K562 (cell line): ENCODE data around the gene EVI5. TPM values are rescaled to one million over a fixed set of nuclear protein-coding genes. Genes with fewer than 3 reads are reported as not detected.

Source experiments
- ATAC-seq: fragments of 200-7000 bp; cut with Tn5 transposase; 3 replicates; pipeline ENCODE4 v1.9.1; 2020; ENCODE audit warnings: moderate library complexity
- BruUV-seq: library from RNA; stranded (reverse); fragments of 400-500 nt; replicated peaks from 2 replicates; lab custom pipeline; 2021; lab: Mats Ljungman, UMichigan
- CTCF ChIA-PET: fragments of 300-600 bp; formaldehyde crosslinking; extraction: SDS; loops from one replicate; lab custom pipeline; 2021; ENCODE audit warnings: low intra/inter-chr PET ratio; lab: Yijun Ruan, JAX
- POLR2A ChIA-PET: fragments of 300-600, 350-650 bp; sonication (Branson Sonifier 250); formaldehyde crosslinking; extraction: SDS; loops from one replicate; lab custom pipeline; 2021; ENCODE audit warnings: antibody characterized with exemption, inconsistent platforms; lab: Yijun Ruan, JAX
- DNase-seq, 4 experiments: peaks; one replicate each; pipeline versions ENCODE4 v3.0.0 to v3.0.0-alpha.2; 2011 to 2018; ENCODE audit warnings: low spot score in 3 of 4, mixed read lengths in 3 of 4; ENCODE audit errors: extremely low read depth in 1 of 4
- FAIRE-seq: peaks from 2 replicates; lab custom pipeline; 2011; peaks lifted over from hg19 to GRCh38; lab: Jason Lieb, UNC
- H2AFZ ChIP-seq: 2 replicates; pipeline ENCODE4 v1.6.0; 2011; ENCODE audit warnings: low read depth, low read length, control low read depth, inconsistent platforms
- H3K27ac ChIP-seq: fragments of 200-600 bp; 3 replicates; pipeline ENCODE4 v1.8.0; 2011; ENCODE audit warnings: low read depth, mild to moderate bottlenecking, control low read depth, inconsistent platforms, low read length, moderate library complexity, mixed read lengths; ENCODE audit errors: extremely low read depth
- H3K27me3 ChIP-seq, 2 experiments: fragments of 300-600 bp in 1 of 2; 2 replicates in 1 of 2; 3 replicates in 1 of 2; pipeline versions ENCODE4 v1.6.0 to v1.8.0; 2011; ENCODE audit warnings: inconsistent platforms in 2 of 2, low read length in 2 of 2, mild to moderate bottlenecking in 1 of 2, mixed read lengths in 1 of 2, moderate library complexity in 1 of 2; ENCODE audit not compliant: control insufficient read depth in 2 of 2, insufficient read depth in 2 of 2
- H3K36me3 ChIP-seq: fragments of 300-600 bp; 3 replicates; pipeline ENCODE4 v1.8.0; 2011; ENCODE audit warnings: mild to moderate bottlenecking, low read length, inconsistent platforms; ENCODE audit not compliant: control insufficient read depth, insufficient read depth
- H3K4me1 ChIP-seq, 2 experiments: fragments of 200-600 bp in 1 of 2; replicated peaks in 1 of 2; 2 replicates in 1 of 2; 3 replicates in 1 of 2; pipeline versions ENCODE4 v1.5.1 to v1.8.0; 2011; ENCODE audit warnings: inconsistent platforms in 2 of 2, low read length in 2 of 2, mild to moderate bottlenecking in 1 of 2, mixed read lengths in 1 of 2, moderate library complexity in 1 of 2; ENCODE audit not compliant: control insufficient read depth in 2 of 2, insufficient read depth in 2 of 2
- H3K4me2 ChIP-seq: 2 replicates; pipeline ENCODE4 v1.6.1; 2011; ENCODE audit warnings: low read length, control low read depth, inconsistent platforms, mixed read lengths; ENCODE audit not compliant: insufficient read depth
- H3K4me3 ChIP-seq: fragments of 200-600 bp; sonication (generic), shearing (Covaris generic); 2 replicates; pipeline ENCODE4 v1.5.1; 2016; ENCODE audit warnings: control low read depth, inconsistent platforms
- H3K79me2 ChIP-seq: fragments of 200-600 bp; 3 replicates; pipeline ENCODE4 v1.8.0; 2011; ENCODE audit warnings: low read length, inconsistent platforms; ENCODE audit not compliant: control insufficient read depth, insufficient read depth
- H3K9ac ChIP-seq, 2 experiments: 2 replicates each; pipeline versions ENCODE4 v1.6.0 to v1.6.1; 2011; ENCODE audit warnings: low read depth in 2 of 2, low read length in 2 of 2, control low read depth in 1 of 2, inconsistent platforms in 1 of 2, mild to moderate bottlenecking in 1 of 2, mixed read lengths in 1 of 2; ENCODE audit not compliant: insufficient read depth in 1 of 2
- H3K9me1 ChIP-seq: one replicate; pipeline ENCODE4 v1.6.0; 2011; ENCODE audit warnings: inconsistent platforms, mild to moderate bottlenecking, low read length, moderate library complexity; ENCODE audit not compliant: control insufficient read depth, insufficient read depth
- H3K9me3 ChIP-seq: replicated peaks from 2 replicates; pipeline ENCODE4 v1.5.1; 2011; ENCODE audit warnings: low read depth, low read length, inconsistent platforms; ENCODE audit not compliant: control insufficient read depth, insufficient read depth
- H4K20me1 ChIP-seq: replicated peaks from 2 replicates; pipeline ENCODE4 v1.6.1; 2011; ENCODE audit warnings: low read length, inconsistent platforms, mixed read lengths; ENCODE audit not compliant: control insufficient read depth, insufficient read depth
- CC2D1A ChIP-seq: fragments of 450-650 bp; IDR thresholded peaks from 2 replicates; pipeline ENCODE4 v1.6.1; 2017; ENCODE audit warnings: mild to moderate bottlenecking
- CREBBP ChIP-seq: IDR thresholded peaks from one replicate; pipeline ENCODE4 v1.6.1; 2012; ENCODE audit warnings: low read depth, mild to moderate bottlenecking, control low read depth, inconsistent platforms, low read length
- FOXA1 ChIP-seq: fragments of 450-650 bp; IDR thresholded peaks from 2 replicates; pipeline ENCODE4 v1.6.1; 2016; ENCODE audit warnings: mild to moderate bottlenecking, borderline replicate concordance
- MTF1 ChIP-seq: fragments of 250-450 bp; sonication (Bioruptor Pico); IDR thresholded peaks from 2 replicates; pipeline ENCODE4 v1.9.0; 2021; ENCODE audit warnings: moderate library complexity, mild to moderate bottlenecking, inconsistent platforms, borderline replicate concordance
- NCOA4 ChIP-seq: fragments of 450-650 bp; IDR thresholded peaks from 2 replicates; pipeline ENCODE4 v1.6.1; 2018; ENCODE audit warnings: mild to moderate bottlenecking; ENCODE audit not compliant: partially characterized antibody
- NFE2 ChIP-seq: IDR thresholded peaks from 2 replicates; pipeline ENCODE4 v1.6.1; 2014; ENCODE audit warnings: antibody characterized with exemption, low read depth
- PML ChIP-seq: IDR thresholded peaks from 2 replicates; pipeline ENCODE4 v1.6.1; 2012; ENCODE audit warnings: low read length, inconsistent platforms
- ZKSCAN3 ChIP-seq: fragments of 250-450 bp; sonication (Bioruptor Pico); IDR thresholded peaks from 2 replicates; pipeline ENCODE4 v1.4.0; 2020
- ZNF589 ChIP-seq: fragments of 200-800 bp; sonication (Bioruptor generic); IDR thresholded peaks from 2 replicates; pipeline ENCODE4 v1.6.1; 2016; ENCODE audit warnings: low read depth, missing genetic modification characterization, missing compliant biosample characterization
- ZNF668 ChIP-seq: fragments of 250-450 bp; sonication (Bioruptor Pico); IDR thresholded peaks from 2 replicates; pipeline ENCODE4 v1.8.0; 2022; ENCODE audit warnings: mild to moderate bottlenecking, inconsistent platforms
- ZNF830 ChIP-seq: fragments of 250-450 bp; sonication (Bioruptor Pico); IDR thresholded peaks from 2 replicates; pipeline ENCODE4 v1.5.0; 2021; ENCODE audit warnings: mild to moderate bottlenecking
- WGBS: fragments of 100-300 bp; shearing (Covaris generic); methylation state at CpG from one replicate; pipeline ENCODE4 v1.1.6; 2016; ENCODE audit warnings: low coverage, mixed read lengths; ENCODE audit not compliant: insufficient coverage; ENCODE audit errors: missing lambda C conversion rate; 5-methylcytosine and 5-hydroxymethylcytosine counted together
- in situ Hi-C: fragments of 300-500 bp; cut with MboI; formaldehyde crosslinking; loops from 4 replicates; pipeline ENCODE4 v1.15.0; 2018; ENCODE audit warnings: inconsistent platforms, mixed read lengths
- intact Hi-C: fragments of 100-400 bp; cut with micrococcal nuclease; formaldehyde crosslinking; loops from 2 replicates; pipeline ENCODE4 v1.14.2; 2022
- polyA plus RNA-seq, 8 experiments: library from polyadenylated mRNA; depleted of rRNA in 4 of 8; stranded (reverse) in 5 of 8; unstranded in 3 of 8; fragments of >200 nt; fragmentation: Nextera tagmentation in 2 of 8; fragmentation: Illumina TruSeq in 1 of 8; extraction: Ambion mirVana in 2 of 8; extraction: Trizol in 1 of 8; gene quantifications; 2 replicates each; pipeline versions ENCODE4 v1.2.1 to v1.2.3, GENCODE V29; 2011 to 2014; ENCODE audit warnings: inconsistent platforms in 1 of 8, missing spikeins in 1 of 8
- total RNA-seq, 7 experiments: library from RNA; depleted of rRNA in 6 of 7; stranded (reverse); fragments of >200 nt in 6 of 7; fragmentation: Illumina TruSeq in 2 of 7; extraction: Trizol in 2 of 7; gene quantifications; 2 replicates each; pipeline versions ENCODE4 v1.2.1 to v1.2.3, GENCODE V29; 2011 to 2021; ENCODE audit warnings: low replicate concordance in 1 of 7
- TF ChIP-seq, protein P1 (sequence below): fragments of 200-800 bp; sonication (Bioruptor generic); IDR thresholded peaks from 2 replicates; pipeline ENCODE4 v1.6.1; 2017; ENCODE audit warnings: missing genetic modification characterization, missing compliant biosample characterization
- TF ChIP-seq, protein P2 (sequence below), 2 experiments: fragments of 450-650 bp; formaldehyde crosslinking in 1 of 2; IDR thresholded peaks; 2 replicates each; pipeline versions ENCODE4 v1.4.0 to v1.6.1; 2014 to 2020; ENCODE audit warnings: mild to moderate bottlenecking in 2 of 2, borderline replicate concordance in 1 of 2, low read depth in 1 of 2

Gene EVI5
- total and polyA plus RNA-seq, 9 of the 15 experiments (the other 6 are each of a cell fraction or from before 2014, with no cell fraction given), result 1.7 to 50.1 (median 13.7) TPM

DNA sequence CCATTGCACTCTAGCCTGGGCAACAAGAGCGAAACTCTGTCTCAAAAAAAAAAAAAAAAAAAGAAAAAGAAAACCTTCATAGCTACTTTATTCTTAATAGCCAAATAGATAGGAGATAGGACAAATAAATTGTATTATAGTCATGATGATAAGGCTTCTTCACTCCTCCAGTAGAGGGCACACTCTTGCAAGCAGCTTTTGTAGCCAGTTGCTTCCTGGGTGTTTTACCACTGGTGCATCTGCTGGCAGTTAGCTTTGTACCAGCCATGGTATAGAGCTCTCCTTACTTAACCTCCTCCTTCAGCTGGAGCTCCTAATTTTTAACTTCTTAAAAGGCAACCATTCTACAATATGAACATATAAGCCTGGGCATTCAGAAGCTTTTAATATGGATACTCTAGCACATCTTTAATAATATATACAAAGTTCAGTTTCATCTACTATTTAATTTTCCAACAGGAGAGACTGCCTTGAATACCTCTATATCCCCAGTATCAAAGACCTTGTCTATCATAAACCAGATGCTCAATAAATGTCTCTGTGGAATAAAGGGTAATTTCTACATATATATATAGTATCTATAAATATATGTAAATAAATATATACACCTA lies 35.8 kb downstream of the EVI5 start:
- H3K79me2 ChIP-seq, result peaks cover 32% of the 10 kb centered on the region
- H3K9me1 ChIP-seq, result no peaks in the 10 kb centered on the region
- in situ Hi-C loops (no loop called here), intact Hi-C loops (loop anchor here (1.0 to 5.0 kb wide), 2 partner anchors 69 to 83 kb away; partner anchors contain the start of gene RPL5)
- H2AFZ ChIP-seq, result no peak overlapping the region
- no CpG with 5 or more reads among the region's 1 CpG for WGBS
- BruUV-seq, result no TSS peak
- peak; percentile 40 to 76 (median 52) for DNase-seq
- ChIA-PET CTCF (interaction anchor here (1.4 kb wide), 1 partner anchor 69 kb away, joined by 7 read pairs; no protein-coding TSS in a partner anchor), POLR2A (interaction anchor here (0.8 to 0.9 kb wide), 5 partner anchors 11 to 405 kb away, joined by 3 to 5 read pairs (median 3); partner anchors contain the start of gene RPL5)
- peak; percentile 89 for ATAC-seq
- no peaks in the 10 kb centered on the region for H3K27me3 ChIP-seq
- H4K20me1 ChIP-seq, result no peaks in the 10 kb centered on the region; the same call in 1 of the 2 replicates
- FAIRE-seq, result peak; percentile 80
- H3K9me3 ChIP-seq, result no peaks in the 10 kb centered on the region
- no peak overlapping the region for H3K4me3 ChIP-seq
- no peaks in the 10 kb centered on the region for H3K36me3 ChIP-seq
- no peak overlapping the region for H3K4me2 ChIP-seq
- H3K27ac ChIP-seq, result no peak overlapping the region
- H3K9ac ChIP-seq, result no peak overlapping the region
- peaks cover 0 to 6% of the 10 kb centered on the region in 2 experiments; a peak in 3 of 5 replicates for H3K4me1 ChIP-seq
- TF ChIP-seq MTF1 (CRISPR knock-in tag), result no peak
- TF ChIP-seq NFE2, result peak; percentile 43; the same call in 1 of the 2 replicates
- no peak for TF ChIP-seq ZKSCAN3 (CRISPR knock-in tag)
- no peak for TF ChIP-seq NCOA4
- TF ChIP-seq PML, result no peak
- 0 out of 2 replicates have a peak, but pooled peaks have one; percentile 54 for TF ChIP-seq CC2D1A
- TF ChIP-seq, protein P1, sequence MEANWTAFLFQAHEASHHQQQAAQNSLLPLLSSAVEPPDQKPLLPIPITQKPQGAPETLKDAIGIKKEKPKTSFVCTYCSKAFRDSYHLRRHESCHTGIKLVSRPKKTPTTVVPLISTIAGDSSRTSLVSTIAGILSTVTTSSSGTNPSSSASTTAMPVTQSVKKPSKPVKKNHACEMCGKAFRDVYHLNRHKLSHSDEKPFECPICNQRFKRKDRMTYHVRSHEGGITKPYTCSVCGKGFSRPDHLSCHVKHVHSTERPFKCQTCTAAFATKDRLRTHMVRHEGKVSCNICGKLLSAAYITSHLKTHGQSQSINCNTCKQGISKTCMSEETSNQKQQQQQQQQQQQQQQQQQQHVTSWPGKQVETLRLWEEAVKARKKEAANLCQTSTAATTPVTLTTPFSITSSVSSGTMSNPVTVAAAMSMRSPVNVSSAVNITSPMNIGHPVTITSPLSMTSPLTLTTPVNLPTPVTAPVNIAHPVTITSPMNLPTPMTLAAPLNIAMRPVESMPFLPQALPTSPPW (CRISPR knock-in tag), result no peak
- no peak for TF ChIP-seq ZNF668 (CRISPR knock-in tag)
- no peak for TF ChIP-seq CREBBP
- TF ChIP-seq ZNF589 (CRISPR knock-in tag), result no peak
- TF ChIP-seq, protein P2, sequence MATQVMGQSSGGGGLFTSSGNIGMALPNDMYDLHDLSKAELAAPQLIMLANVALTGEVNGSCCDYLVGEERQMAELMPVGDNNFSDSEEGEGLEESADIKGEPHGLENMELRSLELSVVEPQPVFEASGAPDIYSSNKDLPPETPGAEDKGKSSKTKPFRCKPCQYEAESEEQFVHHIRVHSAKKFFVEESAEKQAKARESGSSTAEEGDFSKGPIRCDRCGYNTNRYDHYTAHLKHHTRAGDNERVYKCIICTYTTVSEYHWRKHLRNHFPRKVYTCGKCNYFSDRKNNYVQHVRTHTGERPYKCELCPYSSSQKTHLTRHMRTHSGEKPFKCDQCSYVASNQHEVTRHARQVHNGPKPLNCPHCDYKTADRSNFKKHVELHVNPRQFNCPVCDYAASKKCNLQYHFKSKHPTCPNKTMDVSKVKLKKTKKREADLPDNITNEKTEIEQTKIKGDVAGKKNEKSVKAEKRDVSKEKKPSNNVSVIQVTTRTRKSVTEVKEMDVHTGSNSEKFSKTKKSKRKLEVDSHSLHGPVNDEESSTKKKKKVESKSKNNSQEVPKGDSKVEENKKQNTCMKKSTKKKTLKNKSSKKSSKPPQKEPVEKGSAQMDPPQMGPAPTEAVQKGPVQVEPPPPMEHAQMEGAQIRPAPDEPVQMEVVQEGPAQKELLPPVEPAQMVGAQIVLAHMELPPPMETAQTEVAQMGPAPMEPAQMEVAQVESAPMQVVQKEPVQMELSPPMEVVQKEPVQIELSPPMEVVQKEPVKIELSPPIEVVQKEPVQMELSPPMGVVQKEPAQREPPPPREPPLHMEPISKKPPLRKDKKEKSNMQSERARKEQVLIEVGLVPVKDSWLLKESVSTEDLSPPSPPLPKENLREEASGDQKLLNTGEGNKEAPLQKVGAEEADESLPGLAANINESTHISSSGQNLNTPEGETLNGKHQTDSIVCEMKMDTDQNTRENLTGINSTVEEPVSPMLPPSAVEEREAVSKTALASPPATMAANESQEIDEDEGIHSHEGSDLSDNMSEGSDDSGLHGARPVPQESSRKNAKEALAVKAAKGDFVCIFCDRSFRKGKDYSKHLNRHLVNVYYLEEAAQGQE (IDR thresholded peaks at IDR 0.05; ENCODE audit: borderline replicate concordance), result peak; percentile 65; the same call in 1 of the 2 replicates
- TF ChIP-seq, protein P2 (CRISPR knock-in tag; IDR thresholded peaks at IDR 0.05; ENCODE audit: low read depth), result no peak
- no peak for TF ChIP-seq ZNF830 (CRISPR knock-in tag)
- no peak for TF ChIP-seq FOXA1
